ENCODE results near the gene PIP5K1A.

- TF ChIP-seq CTCF (IDR thresholded peaks at IDR 0.05; ENCODE audit: insufficient read depth, low read length, poor library complexity, severe bottlenecking) = no peak
- no peak for TF ChIP-seq EZH2phosphoT487 (conservative IDR thresholded peaks at IDR 0.05; ENCODE audit: low read length)
Observed at GRCh38 chr1:151289080-151289935, 91.0 kb downstream of the PIP5K1A start.
